ENCODE measurements around the gene MVD.

MVD gene

GRCh38 chr16:88697831-88698615 lies 35.1 kb upstream of the MVD start:
- DNase-seq = peak; percentile 30
- peak; percentile 69 for TF ChIP-seq CTCF (IDR thresholded peaks at IDR 0.05; ENCODE audit: low read depth, low read length)
- H3K9me3 ChIP-seq (ENCODE audit: severe bottlenecking) = no peaks in the 10 kb centered on the region
- peak overlapping the region; percentile 18; the same call in 1 of the 2 replicates for H3K27ac ChIP-seq
- no peak overlapping the region for H3K4me3 ChIP-seq (ENCODE audit: low read depth, low read length)
- H3K36me3 ChIP-seq = no peaks in the 10 kb centered on the region; the same call in 1 of the 2 replicates
- H3K27me3 ChIP-seq (ENCODE audit: insufficient read depth, low read depth, severe bottlenecking) = no peaks in the 10 kb centered on the region

GRCh38 chr16:88697116-88697830 lies 34.4 kb upstream of the MVD start:
- no peaks in the 10 kb centered on the region for H3K27me3 ChIP-seq (ENCODE audit: insufficient read depth, low read depth, severe bottlenecking)
- no peak overlapping the region for H3K27ac ChIP-seq
- no peaks in the 10 kb centered on the region; the same call in 1 of the 2 replicates for H3K36me3 ChIP-seq
- no peaks in the 10 kb centered on the region for H3K9me3 ChIP-seq (ENCODE audit: severe bottlenecking)
- H3K4me3 ChIP-seq (ENCODE audit: low read depth, low read length) = no peak overlapping the region
- no peak for DNase-seq
- TF ChIP-seq CTCF (IDR thresholded peaks at IDR 0.05; ENCODE audit: low read depth, low read length) = no peak

GRCh38 chr16:88696441-88696840 lies 33.5 kb upstream of the MVD start:
- no peak overlapping the region for H3K4me3 ChIP-seq (ENCODE audit: low read depth, low read length)
- H3K27ac ChIP-seq = no peak overlapping the region
- no peak for TF ChIP-seq CTCF (IDR thresholded peaks at IDR 0.05; ENCODE audit: low read depth, low read length)
- no peak for DNase-seq
- H3K9me3 ChIP-seq (ENCODE audit: severe bottlenecking) = no peaks in the 10 kb centered on the region
- H3K36me3 ChIP-seq = no peaks in the 10 kb centered on the region; the same call in 1 of the 2 replicates
- H3K27me3 ChIP-seq (ENCODE audit: insufficient read depth, low read depth, severe bottlenecking) = no peaks in the 10 kb centered on the region

- DNase-seq = no peak
- Histone ChIP-seq H3K36me3 (no peaks in the 10 kb centered on the region; the same call in 1 of the 2 replicates), H3K27me3 (ENCODE audit: insufficient read depth, low read depth, severe bottlenecking) (no peaks in the 10 kb centered on the region), H3K9me3 (ENCODE audit: severe bottlenecking) (no peaks in the 10 kb centered on the region), H3K27ac (no peak overlapping the region), H3K4me3 (ENCODE audit: low read depth, low read length) (no peak overlapping the region)
- no peak for TF ChIP-seq CTCF (IDR thresholded peaks at IDR 0.05; ENCODE audit: low read depth, low read length)
These were observed 32.9 kb upstream of the MVD start for GRCh38 chr16:88695753-88696152.

- no peak for DNase-seq
- no peaks in the 10 kb centered on the region for H3K9me3 ChIP-seq (ENCODE audit: severe bottlenecking)
- H3K4me3 ChIP-seq (ENCODE audit: low read depth, low read length) = no peak overlapping the region
- H3K36me3 ChIP-seq = no peaks in the 10 kb centered on the region; the same call in 1 of the 2 replicates
- no peaks in the 10 kb centered on the region for H3K27me3 ChIP-seq (ENCODE audit: insufficient read depth, low read depth, severe bottlenecking)
- no peak overlapping the region for H3K27ac ChIP-seq
- TF ChIP-seq CTCF (IDR thresholded peaks at IDR 0.05; ENCODE audit: low read depth, low read length) = no peak
These were observed 32.3 kb upstream of the MVD start for GRCh38 chr16:88695218-88695617.

All from WERI-Rb-1 (cell line).